WERI-Rb-1 (cell line): Measurements from ENCODE around the gene PELI2.

Experiments
- DNase-seq: peaks from one replicate; pipeline ENCODE4 v3.0.0-alpha.2; 2020
- H3K27ac ChIP-seq: fragments of 250-450 bp; sonication (Bioruptor Pico); 2 replicates; pipeline ENCODE4 v1.5.1; 2020; ENCODE audit warnings: mild to moderate bottlenecking, moderate library complexity
- H3K27me3 ChIP-seq: fragments of 250-450 bp; sonication (Bioruptor Pico); 2 replicates; pipeline ENCODE4 v1.5.1; 2021; ENCODE audit warnings: mild to moderate bottlenecking, low read depth, moderate library complexity; ENCODE audit not compliant: insufficient read depth, severe bottlenecking
- H3K36me3 ChIP-seq: fragments of 250-450 bp; sonication (Bioruptor Pico); 2 replicates; pipeline ENCODE4 v1.5.1; 2020; ENCODE audit warnings: mild to moderate bottlenecking, moderate library complexity
- H3K4me3 ChIP-seq: 2 replicates; pipeline ENCODE4 v1.5.1; 2011; ENCODE audit warnings: low read depth, mild to moderate bottlenecking, control low read depth, low read length
- H3K9me3 ChIP-seq: fragments of 250-450 bp; sonication (Bioruptor Pico); 2 replicates; pipeline ENCODE4 v1.5.1; 2021; ENCODE audit warnings: mild to moderate bottlenecking, moderate library complexity; ENCODE audit not compliant: severe bottlenecking
- CTCF ChIP-seq: IDR thresholded peaks from 2 replicates; pipeline ENCODE4 v1.5.1; 2011; ENCODE audit warnings: low read depth, mild to moderate bottlenecking, control low read depth, inconsistent platforms, low read length

Gene PELI2

GRCh38 chr14:56180754-56181542 lies 62.7 kb downstream of the PELI2 start:
- no peak for DNase-seq
- no peaks in the 10 kb centered on the region for H3K9me3 ChIP-seq
- no peak overlapping the region for H3K4me3 ChIP-seq
- no peak for TF ChIP-seq CTCF
- no peaks in the 10 kb centered on the region for H3K36me3 ChIP-seq
- H3K27me3 ChIP-seq: no peaks in the 10 kb centered on the region
- no peak overlapping the region for H3K27ac ChIP-seq

GRCh38 chr14:56181681-56182085 lies 63.5 kb downstream of the PELI2 start:
- no peak overlapping the region for H3K27ac ChIP-seq
- no peaks in the 10 kb centered on the region for H3K27me3 ChIP-seq
- H3K9me3 ChIP-seq: no peaks in the 10 kb centered on the region
- H3K4me3 ChIP-seq: no peak overlapping the region
- TF ChIP-seq CTCF: no peak
- H3K36me3 ChIP-seq: no peaks in the 10 kb centered on the region
- DNase-seq: no peak

- TF ChIP-seq CTCF: no peak
- H3K4me3 ChIP-seq: no peak overlapping the region
- no peaks in the 10 kb centered on the region for H3K36me3 ChIP-seq
- no peaks in the 10 kb centered on the region for H3K27me3 ChIP-seq
- no peak for DNase-seq
- H3K27ac ChIP-seq: no peak overlapping the region
- H3K9me3 ChIP-seq: no peaks in the 10 kb centered on the region
Measured at GRCh38 chr14:56182410-56182809, 64.2 kb downstream of the PELI2 start.

- no peak for DNase-seq
- TF ChIP-seq CTCF: no peak
- Histone ChIP-seq H3K27me3 (peaks cover 5% of the 10 kb centered on the region), H3K9me3 (no peaks in the 10 kb centered on the region), H3K4me3 (no peak overlapping the region), H3K36me3 (no peaks in the 10 kb centered on the region), H3K27ac (no peak overlapping the region)
Measured at GRCh38 chr14:56183631-56184157, 65.5 kb downstream of the PELI2 start.

- no peak for TF ChIP-seq CTCF
- DNase-seq: peak; percentile 53
- no peaks in the 10 kb centered on the region for H3K9me3 ChIP-seq
- H3K27ac ChIP-seq: no peak overlapping the region
- no peaks in the 10 kb centered on the region for H3K36me3 ChIP-seq
- H3K4me3 ChIP-seq: no peak overlapping the region
- peaks cover 7% of the 10 kb centered on the region for H3K27me3 ChIP-seq
Measured at GRCh38 chr14:56185992-56186391, 67.8 kb downstream of the PELI2 start.

GRCh38 chr14:56187736-56188135 lies 69.5 kb downstream of the PELI2 start:
- no peaks in the 10 kb centered on the region for H3K36me3 ChIP-seq
- no peak overlapping the region for H3K4me3 ChIP-seq
- H3K9me3 ChIP-seq: no peaks in the 10 kb centered on the region
- H3K27me3 ChIP-seq: peaks cover 21% of the 10 kb centered on the region
- no peak overlapping the region for H3K27ac ChIP-seq
- no peak for DNase-seq
- no peak for TF ChIP-seq CTCF
